Renal pelvis (tissue), 4 donors: ENCODE measurements around the gene RNF130. TPM values are rescaled to one million over a fixed set of nuclear protein-coding genes. Genes with fewer than 3 reads are reported as not detected.
"Not testable (repeated sequence)": the region's sequence is repeated elsewhere in the genome, so short reads cannot be mapped to it uniquely, and the experiment has no call there.

ENCODE experiments used
- DNase-seq: peaks from one replicate; pipeline ENCODE4 v3.0.0-alpha.2; 2013
- polyA plus RNA-seq, 3 donors: library from polyadenylated mRNA; unstranded; fragments of 120-200 nt; gene quantifications; one replicate each; pipeline ENCODE4 v1.2.1, GENCODE V29; 2013; ENCODE audit not compliant: insufficient read length in 3 of 3

RNF130 gene
- polyA plus RNA-seq, 3 donors: 65.9 to 73.8 (median 70.9) TPM

DNA sequence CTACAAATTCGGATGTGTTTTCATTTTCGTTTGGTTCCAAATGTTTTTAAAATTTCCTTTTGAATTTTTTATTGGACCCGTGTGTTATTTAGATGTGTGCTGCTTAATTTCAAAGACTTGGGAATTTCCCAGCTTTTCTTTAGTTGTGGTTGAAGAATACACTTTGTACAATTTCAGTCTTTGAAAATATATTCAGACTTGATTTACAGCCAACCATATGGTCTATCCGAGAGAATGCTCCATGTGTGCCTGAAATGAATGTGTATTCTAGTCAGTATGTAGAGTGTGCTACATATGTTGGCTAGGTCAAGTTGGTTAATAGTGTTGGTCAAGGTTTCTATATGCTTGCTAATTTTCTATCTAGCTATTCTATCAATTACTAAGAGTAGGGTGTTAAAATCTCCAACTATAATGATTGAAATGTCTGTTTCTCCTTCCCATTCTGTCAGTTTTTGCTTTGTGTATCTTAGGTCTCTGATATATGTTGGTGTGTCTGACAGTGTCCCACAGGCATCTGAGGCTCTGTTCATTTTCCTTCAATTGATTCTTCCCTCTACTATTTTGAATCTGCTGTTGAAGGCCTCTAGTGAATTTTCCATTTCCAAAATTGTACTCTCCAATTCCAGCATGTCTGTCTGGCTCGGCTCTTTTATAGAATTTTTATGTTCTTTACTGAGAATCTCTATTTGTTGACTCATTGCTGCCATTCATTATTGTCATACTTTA lies 36.2 kb downstream of the RNF130 start:
- no peak for DNase-seq

DNA sequence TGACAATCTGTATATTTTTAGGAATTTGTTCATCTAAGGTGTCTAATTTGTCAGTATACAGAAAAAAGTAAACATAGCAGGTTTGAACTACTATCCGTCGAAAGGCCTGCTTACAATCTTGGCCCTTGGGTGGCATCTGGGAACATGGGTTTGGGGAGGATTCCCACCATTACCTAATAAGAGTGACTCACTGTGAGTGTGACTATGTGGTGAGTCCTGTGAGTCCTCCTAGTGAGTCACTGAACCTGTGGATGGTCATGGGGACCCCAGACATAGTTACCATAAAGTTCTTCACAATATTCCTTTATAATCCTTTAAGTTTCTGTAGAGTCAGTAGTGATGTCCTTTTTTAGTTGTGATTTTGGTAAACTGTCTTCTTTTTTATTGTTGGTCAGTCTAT lies 37.0 kb downstream of the RNF130 start:
- DNase-seq: no peak

DNA sequence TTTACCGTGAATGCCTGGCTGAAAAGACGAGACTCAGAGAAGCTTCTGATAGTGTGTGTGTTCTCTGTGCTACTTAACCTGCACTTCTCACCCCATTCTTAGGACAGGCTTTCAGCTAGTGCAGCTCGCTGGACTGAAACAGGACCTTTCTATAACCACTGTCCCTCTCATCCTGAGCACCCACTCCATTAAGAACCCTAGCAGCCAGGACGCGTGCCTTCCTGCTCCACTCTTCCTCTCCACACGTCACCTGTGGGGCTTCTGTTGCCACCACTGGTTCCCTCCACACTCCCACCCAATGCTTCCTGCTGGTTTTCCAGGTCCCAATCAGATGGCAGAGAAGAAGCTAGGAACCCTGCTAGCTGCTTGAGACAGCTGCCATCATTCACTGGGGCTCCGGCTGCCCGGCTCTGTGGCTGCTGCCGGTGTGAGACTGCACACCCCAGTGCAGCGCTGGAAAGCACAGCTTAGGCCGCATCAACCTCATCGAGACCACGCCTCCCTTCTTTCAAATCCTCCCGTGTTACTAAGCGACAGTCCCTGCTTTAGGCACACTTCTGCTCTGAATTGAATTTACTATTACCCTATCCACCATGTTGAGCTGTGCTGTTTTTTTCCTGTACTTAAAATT lies 44.0 kb downstream of the RNF130 start:
- no peak for DNase-seq

DNA sequence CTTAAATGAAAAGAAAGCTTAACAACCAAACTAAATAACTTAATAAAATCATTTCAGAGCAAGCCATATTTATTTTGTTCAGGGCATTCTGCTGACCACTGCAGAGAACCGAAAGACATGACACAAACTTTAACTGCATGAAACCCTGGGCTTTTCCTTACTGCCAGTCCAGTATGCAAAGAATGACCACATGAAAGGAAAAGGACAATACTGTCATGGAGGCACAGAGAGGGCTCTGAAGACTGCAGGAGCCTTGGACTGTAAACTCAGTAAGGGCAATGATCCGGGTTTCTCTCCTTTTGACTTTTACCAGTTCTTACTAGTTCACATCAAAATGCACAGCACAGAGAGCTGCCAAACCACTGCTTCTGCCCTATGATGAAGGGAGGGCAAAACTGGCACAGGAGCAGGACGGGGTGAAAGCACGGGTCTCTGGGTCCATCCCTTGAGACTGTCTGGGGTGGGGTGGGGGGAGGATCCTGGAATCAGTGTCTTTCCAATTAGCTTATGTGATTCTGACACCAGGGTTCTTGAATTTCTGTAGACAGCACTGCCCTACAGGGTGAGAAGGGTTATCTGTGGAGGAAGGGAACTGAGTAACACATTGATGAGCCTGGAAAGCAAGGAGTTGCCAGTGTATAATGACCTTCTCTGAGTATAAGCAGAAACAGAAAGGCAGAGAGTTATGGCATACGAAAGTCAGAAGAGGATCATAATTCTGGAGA lies 44.7 kb downstream of the RNF130 start:
- DNase-seq: no peak

- no peak for DNase-seq
Observed at GRCh38 chr5:180026320-180026719, 45.2 kb downstream of the RNF130 start.

DNA sequence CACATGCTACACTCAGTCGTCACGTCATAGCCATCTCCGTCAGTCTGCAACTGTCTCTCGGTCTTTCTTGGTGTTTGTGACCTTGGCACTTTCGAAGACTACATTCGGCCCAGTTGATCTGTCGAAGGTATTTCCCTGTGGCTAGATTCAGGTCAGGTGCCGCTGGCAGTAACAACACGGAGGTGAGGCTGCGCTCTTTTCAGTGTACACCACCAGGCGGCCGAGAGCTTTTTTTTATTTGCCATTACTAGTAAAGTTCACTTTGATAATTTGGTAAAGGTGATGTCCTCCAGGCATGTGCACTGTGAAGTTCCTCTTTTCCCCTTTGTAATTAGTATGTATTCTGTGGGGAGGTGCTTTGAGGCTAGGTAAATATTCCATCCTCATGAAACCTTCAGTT lies 49.7 kb downstream of the RNF130 start:
- no peak for DNase-seq

GRCh38 chr5:180020176-180020575 lies 51.4 kb downstream of the RNF130 start:
- DNase-seq: no peak

GRCh38 chr5:180018347-180019060 lies 53.1 kb downstream of the RNF130 start:
- DNase-seq: no peak

- not testable (repeated sequence) for DNase-seq
Observed at GRCh38 chr5:180015523-180015922, 56.0 kb downstream of the RNF130 start.

GRCh38 chr5:180013678-180014077 lies 57.9 kb downstream of the RNF130 start:
- no peak for DNase-seq

DNA sequence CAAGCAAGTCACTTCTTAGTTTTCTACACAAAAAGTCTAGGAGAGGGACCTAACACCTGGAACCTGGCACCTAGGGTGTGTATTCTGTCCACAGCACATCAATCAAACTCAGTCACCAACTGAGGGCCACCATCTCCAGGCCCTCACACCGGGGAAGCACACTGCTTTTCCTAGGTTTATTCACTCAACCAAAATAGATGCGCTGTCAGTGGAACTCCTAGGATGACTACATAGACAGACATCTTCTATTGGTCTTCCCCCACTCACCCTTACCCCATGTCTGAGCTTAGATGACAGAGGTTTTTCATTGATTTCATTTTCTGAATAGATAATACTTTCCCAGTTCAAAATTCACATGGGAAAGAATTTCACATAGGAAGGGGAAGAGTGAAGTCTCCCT lies 59.2 kb downstream of the RNF130 start:
- DNase-seq: no peak

- no peak for DNase-seq
Observed at GRCh38 chr5:180010636-180011035, 60.9 kb downstream of the RNF130 start.

- no peak for DNase-seq
Observed at GRCh38 chr5:180009581-180009980, 62.0 kb downstream of the RNF130 start.

- DNase-seq: no peak
Observed at GRCh38 chr5:180008433-180008832, 63.1 kb downstream of the RNF130 start.

- no peak for DNase-seq
Observed at GRCh38 chr5:180007582-180007981, 64.0 kb downstream of the RNF130 start.

DNA sequence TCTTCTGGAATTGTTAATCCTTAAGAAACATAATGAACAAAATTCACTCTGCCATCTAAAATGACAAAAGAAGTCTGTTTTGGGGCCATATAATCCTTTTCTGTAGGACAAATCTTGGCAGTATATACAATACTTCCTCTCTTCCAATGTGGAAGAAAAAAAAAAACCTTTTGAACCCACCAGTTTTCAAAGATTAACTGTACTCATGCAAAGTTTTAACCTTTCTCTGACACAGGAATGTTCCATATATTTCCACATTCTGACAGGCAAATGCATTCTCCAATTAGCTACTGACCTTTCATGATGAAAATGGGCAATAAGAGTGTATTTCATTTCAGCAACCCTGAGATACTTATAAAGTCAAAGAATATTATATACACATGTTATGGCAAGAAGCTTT lies 65.4 kb downstream of the RNF130 start:
- no peak for DNase-seq

DNA sequence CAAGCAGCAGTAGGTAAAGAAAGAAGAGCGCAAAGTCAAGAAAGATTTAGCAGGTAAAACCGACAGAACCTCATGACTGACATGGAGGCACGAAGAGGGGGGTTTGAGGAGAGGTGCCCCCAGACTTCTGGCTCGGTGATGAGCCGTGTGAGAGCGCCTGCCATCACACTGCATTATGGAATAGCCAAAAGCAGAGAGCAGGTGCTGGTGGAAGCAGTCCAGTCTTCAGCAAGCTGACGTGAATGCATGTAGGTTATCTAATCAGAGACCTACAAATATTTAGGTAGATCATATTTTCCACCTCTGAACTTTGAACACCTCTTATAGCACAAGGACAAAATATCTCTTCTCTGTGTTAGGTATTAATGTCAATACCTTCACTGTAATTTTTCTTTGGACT lies 68.4 kb downstream of the RNF130 start:
- DNase-seq: no peak

GRCh38 chr5:180001742-180002141 lies 69.8 kb downstream of the RNF130 start:
- DNase-seq: no peak

GRCh38 chr5:180001136-180001535 lies 70.4 kb downstream of the RNF130 start:
- no peak for DNase-seq

DNA sequence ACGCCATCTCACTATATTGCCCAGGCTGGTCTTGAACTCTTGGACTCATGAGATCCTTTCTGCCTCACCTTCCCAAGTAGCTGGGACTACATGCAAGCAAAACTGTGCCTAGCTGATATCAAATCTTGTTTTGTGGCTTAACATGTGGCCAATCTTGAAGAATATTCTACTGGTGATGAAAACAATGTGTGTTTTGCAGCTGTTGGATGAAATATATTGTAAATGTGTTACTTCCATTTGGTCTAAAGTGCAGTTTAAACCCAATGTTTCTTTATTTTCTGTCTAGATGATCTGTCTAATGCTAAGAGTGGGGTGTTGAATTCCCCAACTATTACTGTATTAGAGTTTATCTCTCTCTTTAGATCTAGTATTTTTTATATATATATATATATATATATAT lies 73.1 kb downstream of the RNF130 start:
- no peak for DNase-seq

DNA sequence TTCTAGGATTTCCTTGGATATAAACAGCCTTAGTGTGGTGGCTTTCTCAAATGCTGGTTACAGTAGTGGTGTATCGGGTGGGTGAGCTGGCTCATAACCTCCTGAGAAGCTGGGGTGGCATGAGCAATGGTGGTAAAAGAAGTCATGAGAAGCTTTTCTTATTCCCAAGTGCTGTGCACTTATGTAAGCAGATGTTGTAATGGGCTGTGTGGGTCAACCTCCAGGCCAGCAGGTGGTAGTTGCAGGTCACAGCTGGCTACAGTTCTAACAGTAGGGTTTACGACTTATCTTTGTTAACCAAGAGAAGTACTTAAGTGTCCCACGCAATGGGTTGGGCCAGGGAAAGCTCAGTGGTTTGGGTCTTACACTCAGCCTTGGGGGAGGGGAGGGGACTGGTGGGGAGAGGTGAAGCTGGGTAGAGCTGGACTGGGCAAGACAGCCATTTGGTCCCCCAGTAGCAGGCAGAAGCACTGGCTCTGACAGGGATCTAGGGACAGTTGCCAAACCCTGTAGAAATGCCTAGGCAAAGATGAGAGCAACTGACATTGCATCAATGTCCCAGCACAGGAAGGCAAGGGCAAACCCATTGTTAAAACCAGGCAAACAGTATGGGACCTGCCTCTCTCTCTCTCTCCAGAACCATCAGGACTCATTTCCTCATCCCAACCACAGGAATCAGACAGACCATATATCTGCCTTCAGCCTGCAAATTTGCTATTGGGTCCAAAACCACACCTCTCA lies 76.8 kb downstream of the RNF130 start:
- DNase-seq: no peak

DNA sequence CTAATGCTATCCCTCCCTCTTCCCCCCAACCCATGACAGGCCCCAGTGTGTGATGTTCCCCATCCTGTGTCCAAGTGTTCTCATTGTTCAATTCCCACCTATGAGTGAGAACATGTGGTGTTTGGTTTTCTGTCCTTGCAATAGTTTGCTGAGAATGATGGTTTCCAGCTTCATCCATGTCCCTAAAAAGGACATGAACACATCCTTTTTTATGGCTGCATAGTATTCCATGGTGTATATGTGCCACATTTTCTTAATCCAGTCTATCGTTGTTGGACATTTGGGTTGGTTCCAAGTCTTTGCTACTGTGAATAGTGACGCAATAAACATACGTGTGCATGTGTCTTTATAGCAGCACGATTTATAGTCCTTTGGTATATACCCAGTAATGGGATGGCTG lies 78.7 kb downstream of the RNF130 start:
- DNase-seq: not testable (repeated sequence)
